Ecto neural progenitor cell (in vitro differentiated cells): ENCODE measurements around the gene MAP6.
A peak's percentile ranks its signal among the peaks of the same experiment; 100 is the strongest.

ENCODE experiments used
- DNase-seq: peaks from one replicate; pipeline ENCODE4 v3.0.0-alpha.2; 2018; ENCODE audit warnings: low spot score

MAP6 gene

GRCh38 chr11:75549370-75549958 is 119.4 kb downstream of the MAP6 start:
- no peak for DNase-seq

GRCh38 chr11:75548595-75549272 is 120.1 kb downstream of the MAP6 start:
- DNase-seq, result no peak

GRCh38 chr11:75547617-75548058 is 121.2 kb downstream of the MAP6 start:
- DNase-seq, result peak; percentile 88

- no peak for DNase-seq
These were observed 121.7 kb downstream of the MAP6 start for GRCh38 chr11:75547177-75547576.

- no peak for DNase-seq
These were observed 125.0 kb downstream of the MAP6 start for GRCh38 chr11:75543806-75544205.

- DNase-seq, result no peak
These were observed 126.8 kb downstream of the MAP6 start for GRCh38 chr11:75542088-75542438.

- DNase-seq, result no peak
These were observed 127.4 kb downstream of the MAP6 start for GRCh38 chr11:75541193-75542087.

- DNase-seq, result no peak
These were observed 129.1 kb downstream of the MAP6 start for GRCh38 chr11:75539459-75540334.

GRCh38 chr11:75538150-75538942 is 130.5 kb downstream of the MAP6 start:
- no peak for DNase-seq

GRCh38 chr11:75537740-75538139 is 131.1 kb downstream of the MAP6 start:
- no peak for DNase-seq
